HEK293T (cell line): ENCODE data around the gene CNBP.

Source experiments
- BHLHE40 ChIP-seq: fragments of 450-650 bp; IDR thresholded peaks from 2 replicates; pipeline ENCODE4 v1.6.1; 2016; ENCODE audit warnings: mild to moderate bottlenecking, moderate library complexity, borderline replicate concordance
- CTBP1 ChIP-seq: fragments of 450-650 bp; IDR thresholded peaks from 2 replicates; pipeline ENCODE4 v1.6.1; 2016; ENCODE audit warnings: borderline replicate concordance
- ELF4 ChIP-seq: fragments of 450-650 bp; IDR thresholded peaks from 2 replicates; pipeline ENCODE4 v1.6.1; 2017; ENCODE audit warnings: antibody characterized with exemption
- FOXA1 ChIP-seq: fragments of 450-650 bp; IDR thresholded peaks from 2 replicates; pipeline ENCODE4 v1.6.1; 2016; ENCODE audit warnings: mild to moderate bottlenecking
- FOXM1 ChIP-seq: fragments of 450-650 bp; IDR thresholded peaks from 2 replicates; pipeline ENCODE4 v1.6.1; 2017; ENCODE audit warnings: mild to moderate bottlenecking, borderline replicate concordance
- LEF1 ChIP-seq: fragments of 450-650 bp; IDR thresholded peaks from 2 replicates; pipeline ENCODE4 v1.6.1; 2017; ENCODE audit warnings: mild to moderate bottlenecking, borderline replicate concordance
- NFRKB ChIP-seq: fragments of 450-650 bp; IDR thresholded peaks from 2 replicates; pipeline ENCODE4 v1.6.1; 2016; ENCODE audit warnings: mild to moderate bottlenecking, moderate library complexity
- SP1 ChIP-seq: fragments of 450-650 bp; IDR thresholded peaks from 2 replicates; pipeline ENCODE4 v1.6.1; 2017

GRCh38 chr3:129231331-129232119 is 47.8 kb upstream of the CNBP start:
- TF ChIP-seq FOXA1 = no peak
- TF ChIP-seq CTBP1 = no peak
- TF ChIP-seq FOXM1 = no peak
- TF ChIP-seq LEF1 = no peak
- no peak for TF ChIP-seq SP1
- no peak for TF ChIP-seq ELF4
- no peak for TF ChIP-seq NFRKB
- TF ChIP-seq BHLHE40 = no peak
